Endodermal cell (in vitro differentiated cells): ENCODE measurements around the gene NAP1L1. TPM values are rescaled to one million over a fixed set of nuclear protein-coding genes. Genes with fewer than 3 reads are reported as not detected.

Source experiments
- total RNA-seq, 2 donors: library from RNA; stranded (reverse); fragmentation: NEBNext Ultra II Directional in 1 of 2; extraction: Animal tissue kit (Norgen Biotek cat#: 25700) in 1 of 2; gene quantifications; 2 replicates in 1 of 2; 3 replicates in 1 of 2; pipeline ENCODE4 v1.2.1, GENCODE V29; 2021

Gene NAP1L1
- total RNA-seq, 2 donors from 2014 or later: 711 to 829 TPM

Other genes with a start within 250 kb of the NAP1L1 start
- gene PHLDA1, start 52.9 kb downstream of the NAP1L1 start, total RNA-seq: 10 to 100 TPM in 1 of 2 donors, 1 to 10 TPM in 1; 3.7 to 16.2 TPM